HG02610 (cell line): ENCODE measurements around the gene UBE2Q2.
"Not testable (repeated sequence)": the region's sequence is repeated elsewhere in the genome, so short reads cannot be mapped to it uniquely, and the experiment has no call there.

Experiments
- ATAC-seq: cut with Tn5 transposase; IDR thresholded peaks from one replicate; pipeline ENCODE4 v1.9.1; 2021; ENCODE audit warnings: mild to moderate bottlenecking, moderate library complexity; ENCODE audit not compliant: unreplicated experiment

UBE2Q2 gene

DNA sequence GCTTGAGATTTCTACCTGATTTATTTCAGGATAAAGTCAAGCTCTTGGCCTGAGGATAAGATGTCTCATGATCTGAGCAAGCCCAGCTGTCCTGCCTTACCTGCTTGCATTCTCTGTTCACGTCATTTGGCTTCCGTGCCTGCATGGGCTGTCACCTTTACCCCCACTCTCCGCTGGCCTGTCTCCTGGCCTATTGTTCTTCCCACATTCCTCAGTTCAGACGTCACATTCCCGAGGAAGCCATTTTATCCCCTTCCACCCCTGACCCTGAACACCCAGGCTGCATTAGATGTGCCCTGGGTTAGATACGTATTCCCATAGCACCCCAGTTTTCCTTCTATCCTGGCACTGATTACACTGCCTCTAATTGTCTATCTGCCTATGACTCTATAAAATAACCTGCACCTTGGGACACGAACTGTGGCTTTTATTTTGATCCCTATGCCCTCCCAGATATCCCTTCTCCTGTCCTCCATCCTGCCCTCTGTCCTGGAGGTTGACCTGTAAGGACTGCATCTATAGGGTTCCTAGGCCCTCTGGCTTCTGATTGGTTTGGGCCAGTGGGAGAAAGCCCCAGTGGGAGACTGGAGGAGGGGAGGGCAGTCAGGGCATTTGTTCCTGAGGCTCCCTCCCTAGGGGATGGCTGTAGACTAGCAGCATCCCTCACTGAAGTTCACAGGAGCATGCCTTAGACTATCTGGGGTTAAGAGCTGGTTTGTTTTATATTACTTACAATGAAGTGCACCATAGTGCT, 19.2 kb upstream of the UBE2Q2 start:
- ATAC-seq, result no peak

DNA sequence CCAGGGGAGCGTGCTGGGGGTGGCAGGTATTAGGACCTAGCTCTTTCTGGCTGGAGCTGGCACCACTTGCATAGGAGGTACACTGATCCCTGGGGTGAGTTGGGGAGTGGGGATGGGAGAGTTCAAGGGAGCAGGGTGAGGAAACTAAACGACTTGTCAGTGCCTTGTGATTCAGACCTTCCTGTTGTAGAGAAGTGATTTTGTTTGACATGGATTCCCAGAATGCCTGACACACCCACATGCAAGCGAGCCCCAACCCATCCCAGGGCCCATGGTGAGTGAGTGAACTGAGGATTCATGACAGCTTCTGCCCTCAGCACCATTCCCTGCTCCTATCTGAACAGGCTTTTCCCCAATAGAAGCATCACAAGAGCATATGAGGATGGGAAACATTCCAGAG, 15.6 kb upstream of the UBE2Q2 start:
- ATAC-seq, result no peak

- no peak for ATAC-seq
These were observed 14.8 kb upstream of the UBE2Q2 start for GRCh38 chr15:75828429-75828828.

- ATAC-seq, result no peak
These were observed 12.1 kb upstream of the UBE2Q2 start for GRCh38 chr15:75830910-75831805.

- no peak for ATAC-seq
These were observed 11.5 kb upstream of the UBE2Q2 start for GRCh38 chr15:75831806-75832102.

DNA sequence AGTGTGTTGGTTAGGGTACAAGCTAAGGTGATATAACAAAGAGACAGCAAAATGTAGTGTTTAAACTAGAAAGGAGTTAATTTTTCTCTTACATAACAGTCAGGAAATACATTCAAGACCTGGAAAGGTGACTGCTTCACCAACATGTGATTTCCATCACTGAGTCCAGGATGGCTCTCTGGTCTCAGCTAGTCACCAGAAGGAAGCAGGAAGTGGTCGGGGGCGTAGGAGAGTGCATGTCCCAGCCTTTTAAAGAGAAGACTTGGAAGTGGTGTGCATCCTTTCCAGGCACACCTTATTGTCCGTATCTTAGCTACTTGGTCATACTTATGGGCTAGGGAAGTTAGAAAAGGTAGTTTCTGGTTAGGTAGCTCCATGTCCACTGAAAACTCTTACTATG, 11.1 kb upstream of the UBE2Q2 start:
- no peak for ATAC-seq

- no peak for ATAC-seq
These were observed 9.2 kb upstream of the UBE2Q2 start for GRCh38 chr15:75834021-75834420.

GRCh38 chr15:75835990-75836958, 7.0 kb upstream of the UBE2Q2 start:
- peak; percentile 26 for ATAC-seq

DNA sequence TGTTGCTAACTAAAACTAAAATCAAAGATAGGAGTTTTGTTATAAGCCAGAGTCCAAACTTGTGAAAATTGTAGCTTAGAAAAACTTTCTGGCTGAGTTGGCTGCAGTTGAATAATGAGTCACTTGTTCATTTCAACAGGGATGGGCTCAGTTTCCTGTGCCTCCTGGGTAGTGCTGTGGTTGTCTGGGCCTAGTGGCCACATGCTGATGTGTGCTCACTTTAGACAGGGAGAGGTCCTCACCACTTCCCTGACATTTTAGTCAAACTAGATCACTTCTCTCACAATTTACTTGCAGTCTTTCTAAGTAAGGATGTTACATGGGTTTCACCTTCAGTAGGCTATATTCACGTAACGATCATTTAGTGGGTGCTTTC, 6.3 kb upstream of the UBE2Q2 start:
- ATAC-seq, result peak; percentile 96

DNA sequence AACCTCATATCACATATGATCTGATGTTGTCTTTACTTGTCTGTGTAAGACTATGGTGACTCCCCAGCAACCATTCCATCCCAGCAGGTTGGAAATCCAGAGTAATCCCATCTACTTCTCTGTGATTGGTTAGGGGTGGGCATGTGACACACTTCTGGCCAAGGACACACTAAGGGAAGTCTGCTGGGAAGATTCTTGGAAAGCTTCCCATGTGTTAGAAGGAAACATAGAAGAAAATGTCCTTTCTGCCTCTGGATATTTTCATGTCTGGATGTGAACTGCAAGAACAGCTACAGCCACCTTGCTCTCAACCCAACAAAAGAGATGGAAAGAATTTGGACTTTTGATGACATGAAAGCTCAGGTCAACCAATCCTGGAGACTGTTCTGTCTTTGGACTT, 2.6 kb upstream of the UBE2Q2 start:
- ATAC-seq, result no peak

DNA sequence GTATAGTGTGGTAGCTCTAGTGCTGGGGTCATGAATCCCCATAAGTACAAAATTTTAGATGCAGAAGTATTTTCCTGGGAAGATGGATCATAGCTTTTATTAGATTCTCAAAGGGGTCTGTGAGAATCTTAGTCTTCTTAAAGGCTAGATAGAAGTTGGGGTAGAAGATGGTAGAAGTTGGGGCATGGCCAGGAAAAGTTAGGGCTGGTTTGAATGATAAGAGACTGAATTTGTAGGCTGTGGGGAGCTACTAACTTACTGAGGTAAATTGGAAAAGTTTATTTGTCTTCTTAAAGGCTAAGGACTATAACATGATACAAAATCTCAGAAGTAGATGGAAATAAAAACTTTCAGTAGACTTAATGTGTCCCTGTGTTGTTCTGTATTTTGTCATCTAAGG, 1.6 kb upstream of the UBE2Q2 start:
- no peak for ATAC-seq

- peak; percentile 49 for ATAC-seq
These were observed 683 bp downstream of the UBE2Q2 start for GRCh38 chr15:75843678-75844581.

GRCh38 chr15:75844629-75845335, 1.5 kb downstream of the UBE2Q2 start:
- ATAC-seq, result no peak

DNA sequence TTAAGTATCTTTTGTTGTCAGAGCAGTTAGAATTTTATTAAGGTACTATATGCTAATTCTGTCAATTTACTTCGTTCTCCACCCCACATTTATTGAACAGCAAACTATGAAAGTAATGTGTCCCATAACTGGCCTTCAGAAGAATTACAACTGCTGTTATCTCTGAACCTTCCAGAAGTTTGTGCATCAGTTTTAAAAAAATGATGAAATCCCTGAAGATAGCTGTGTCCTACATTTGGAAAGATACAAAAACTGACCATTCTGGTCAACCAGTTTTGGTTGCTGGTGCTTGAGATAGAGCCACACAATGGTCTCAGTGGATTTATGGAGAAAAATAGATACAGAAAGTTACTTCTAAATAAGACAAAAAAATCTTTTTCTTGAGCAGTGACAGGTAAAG, 5.9 kb downstream of the UBE2Q2 start:
- no peak for ATAC-seq

- ATAC-seq, result no peak
These were observed 7.5 kb downstream of the UBE2Q2 start for GRCh38 chr15:75850708-75851107.

DNA sequence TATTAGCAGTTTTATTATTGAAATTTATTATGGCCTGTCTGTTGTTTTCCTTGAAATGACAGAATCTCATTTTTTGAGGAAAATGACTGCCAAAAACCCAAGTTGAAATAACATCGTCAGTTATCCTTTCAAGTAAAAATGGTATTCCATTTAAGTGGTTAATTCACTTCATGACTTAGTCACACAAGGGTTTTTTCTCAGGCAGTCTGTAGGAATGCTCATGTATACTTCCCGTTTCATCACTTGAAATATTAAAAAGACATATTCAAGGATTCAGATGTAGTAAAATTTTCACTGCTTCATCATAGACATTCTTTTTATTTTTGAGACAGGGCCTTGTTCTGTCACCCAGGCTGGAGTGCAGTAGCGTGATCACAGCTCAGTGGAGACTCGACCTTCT, 8.3 kb downstream of the UBE2Q2 start:
- ATAC-seq, result not testable (repeated sequence)

GRCh38 chr15:75857886-75858285, 14.6 kb downstream of the UBE2Q2 start:
- no peak for ATAC-seq

GRCh38 chr15:75861750-75862402, 18.6 kb downstream of the UBE2Q2 start:
- no peak for ATAC-seq

DNA sequence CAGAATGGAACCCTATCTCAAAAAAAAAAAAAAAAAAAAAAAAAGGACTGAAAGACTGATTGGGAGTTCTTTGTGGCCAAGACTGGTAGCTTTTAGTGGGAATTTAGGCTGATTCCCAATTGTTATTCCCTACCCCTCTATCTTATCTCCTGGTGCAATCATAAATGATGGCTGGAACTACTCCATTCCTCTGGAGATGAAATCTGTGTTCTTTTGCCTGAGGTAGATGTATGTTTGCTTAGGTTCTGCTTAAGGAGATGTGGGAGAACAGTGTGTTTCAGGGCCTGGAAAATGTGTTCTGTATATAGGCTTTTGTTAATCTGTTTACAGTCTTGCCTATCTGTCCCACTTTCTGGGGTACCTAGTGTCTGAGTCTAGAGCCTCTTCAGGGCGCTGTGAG, 19.5 kb downstream of the UBE2Q2 start:
- ATAC-seq, result no peak
